A549 (cell line): Measurements from ENCODE around the gene PARVB. TPM values are rescaled to one million over a fixed set of nuclear protein-coding genes. Genes with fewer than 3 reads are reported as not detected.

Experiments used
- ATAC-seq, 2 experiments: fragments of 200-7000 bp in 1 of 2; fragments of >200 bp in 1 of 2; cut with Nextera tagmentation in 1 of 2; cut with Tn5 transposase in 1 of 2; 3 replicates each; pipeline versions ENCODE4 v1.8.0 to v1.9.1; 2018 to 2020; ENCODE audit warnings: mild to moderate bottlenecking in 1 of 2, moderate library complexity in 1 of 2
- CTCF ChIA-PET: fragments of 300-600 bp; sonication (Branson Sonifier 250); formaldehyde crosslinking; extraction: SDS; loops from one replicate; lab custom pipeline; 2021; ENCODE audit warnings: antibody characterized with exemption, inconsistent platforms; lab: Yijun Ruan, JAX
- POLR2A ChIA-PET: fragments of 350-600 bp; formaldehyde crosslinking; extraction: SDS; loops from one replicate; lab custom pipeline; 2021; ENCODE audit warnings: antibody characterized with exemption, inconsistent platforms; lab: Yijun Ruan, JAX
- DNase-seq, 2 experiments: peaks; one replicate each; pipeline versions ENCODE4 v3.0.0 to v3.0.0-alpha.2; 2011 to 2016; ENCODE audit warnings: low read depth in 1 of 2, low spot score in 1 of 2
- FAIRE-seq: peaks from 2 replicates; lab custom pipeline; 2011; peaks lifted over from hg19 to GRCh38; lab: Jason Lieb, UNC
- H3K27ac ChIP-seq, 2 experiments: fragments of >200 bp; sonication (Bioruptor Twin); formaldehyde crosslinking; 3 replicates each; pipeline ENCODE4 v1.5.1; 2016 to 2017
- H3K4me1 ChIP-seq: fragments of >200 bp; sonication (Bioruptor Twin); formaldehyde crosslinking; 3 replicates; pipeline ENCODE4 v1.6.1; 2016
- H3K4me2 ChIP-seq: fragments of >200 bp; sonication (Bioruptor Twin); formaldehyde crosslinking; 3 replicates; pipeline ENCODE4 v1.6.1; 2016
- H3K4me3 ChIP-seq: fragments of >200 bp; sonication (Bioruptor Twin); formaldehyde crosslinking; 3 replicates; pipeline ENCODE4 v1.5.1; 2016
- H3K9me3 ChIP-seq: fragments of >200 bp; sonication (Bioruptor Twin); formaldehyde crosslinking; 3 replicates; pipeline ENCODE4 v1.6.1; 2016
- CBX8 ChIP-seq: fragments of 200-600 bp; sonication (generic); IDR thresholded peaks from 2 replicates; pipeline ENCODE4 v1.6.1; 2016
- CEBPB ChIP-seq, 2 experiments: fragments of >200 bp in 1 of 2; sonication (Bioruptor Twin) in 1 of 2; formaldehyde crosslinking in 1 of 2; IDR thresholded peaks; 2 replicates each; pipeline ENCODE4 v1.6.1; 2012 to 2016
- CHD2 ChIP-seq: fragments of 150-350 bp; IDR thresholded peaks from 2 replicates; pipeline ENCODE4 v1.6.1; 2014; ENCODE audit warnings: low read length; ENCODE audit not compliant: partially characterized antibody
- CHD4 ChIP-seq: fragments of 200-600 bp; sonication (generic); IDR thresholded peaks from 2 replicates; pipeline ENCODE4 v1.6.1; 2016; ENCODE audit warnings: antibody characterized with exemption, mild to moderate bottlenecking, borderline replicate concordance
- EHMT2 ChIP-seq: fragments of 200-600 bp; sonication (generic); IDR thresholded peaks from 2 replicates; pipeline ENCODE4 v1.6.1; 2016; ENCODE audit warnings: antibody characterized with exemption, low read depth, mild to moderate bottlenecking, moderate library complexity
- ESRRA ChIP-seq: fragments of 150-350 bp; IDR thresholded peaks from 2 replicates; pipeline ENCODE4 v1.6.1; 2014; ENCODE audit warnings: mild to moderate bottlenecking, low read length, borderline replicate concordance
- GATA3 ChIP-seq: IDR thresholded peaks from 2 replicates; pipeline ENCODE4 v1.6.1; 2012; ENCODE audit warnings: borderline replicate concordance
- HDAC2 ChIP-seq: fragments of 200-600 bp; sonication (generic); IDR thresholded peaks from 2 replicates; pipeline ENCODE4 v1.6.1; 2016
- HEYL ChIP-seq: fragments of 250-450 bp; sonication (Bioruptor Pico); IDR thresholded peaks from 2 replicates; pipeline ENCODE4 v1.8.0; 2021; ENCODE audit warnings: mild to moderate bottlenecking, moderate library complexity
- HOXA7 ChIP-seq: fragments of 250-450 bp; sonication (Bioruptor Pico); IDR thresholded peaks from 2 replicates; pipeline ENCODE4 v1.5.0; 2020; ENCODE audit warnings: mild to moderate bottlenecking, moderate library complexity
- JUN ChIP-seq, 2 experiments: fragments of >200 bp; sonication (Bioruptor Twin); formaldehyde crosslinking; IDR thresholded peaks; 2 replicates in 1 of 2; 3 replicates in 1 of 2; pipeline ENCODE4 v1.6.1; 2016 to 2017
- KDM5A ChIP-seq: fragments of 200-600 bp; sonication (generic); IDR thresholded peaks from 2 replicates; pipeline ENCODE4 v1.6.1; 2016; ENCODE audit warnings: antibody characterized with exemption, mild to moderate bottlenecking
- MAZ ChIP-seq: fragments of 150-350 bp; IDR thresholded peaks from 2 replicates; pipeline ENCODE4 v1.6.1; 2014; ENCODE audit warnings: antibody characterized with exemption, low read depth, low read length, borderline replicate concordance
- NFE2L2 ChIP-seq: fragments of 150-350 bp; conservative IDR thresholded peaks from 2 replicates; pipeline ENCODE4 v1.6.1; 2014; ENCODE audit warnings: low read length
- NPAS2 ChIP-seq: fragments of 250-450 bp; sonication (Bioruptor Pico); IDR thresholded peaks from 2 replicates; pipeline ENCODE4 v1.8.0; 2022; ENCODE audit warnings: mild to moderate bottlenecking, moderate library complexity, borderline replicate concordance
- PHF8 ChIP-seq: fragments of 200-600 bp; sonication (generic); IDR thresholded peaks from 2 replicates; pipeline ENCODE4 v1.6.1; 2016; ENCODE audit warnings: low read depth, mild to moderate bottlenecking, antibody characterized with exemption, moderate library complexity, borderline replicate concordance
- POLR2A ChIP-seq: IDR thresholded peaks from 2 replicates; pipeline ENCODE4 v1.6.1; 2012; ENCODE audit warnings: mild to moderate bottlenecking, low read length
- POLR2AphosphoS2 ChIP-seq: conservative IDR thresholded peaks from 2 replicates; pipeline ENCODE4 v1.6.1; 2012; ENCODE audit warnings: low read length, improper control_type of control experiment, inconsistent platforms
- RARB ChIP-seq: fragments of 250-450 bp; sonication (Bioruptor Pico); IDR thresholded peaks from 2 replicates; pipeline ENCODE4 v1.8.0; 2021; ENCODE audit warnings: mild to moderate bottlenecking, moderate library complexity
- RNF2 ChIP-seq: fragments of 200-600 bp; sonication (generic); IDR thresholded peaks from 2 replicates; pipeline ENCODE4 v1.6.1; 2016; ENCODE audit warnings: low read depth, mild to moderate bottlenecking, antibody characterized with exemption, moderate library complexity, borderline replicate concordance
- SREBF2 ChIP-seq: fragments of 450-650 bp; IDR thresholded peaks from 2 replicates; pipeline ENCODE4 v1.6.1; 2014; ENCODE audit warnings: mild to moderate bottlenecking, moderate library complexity
- ZFP36 ChIP-seq: fragments of 450-650 bp; IDR thresholded peaks from 2 replicates; pipeline ENCODE4 v1.6.1; 2014; ENCODE audit warnings: borderline replicate concordance; ENCODE audit not compliant: partially characterized antibody
- ZSCAN20 ChIP-seq: fragments of 250-450 bp; sonication (Bioruptor Pico); IDR thresholded peaks from 2 replicates; pipeline ENCODE4 v1.8.0; 2022; ENCODE audit warnings: mild to moderate bottlenecking, moderate library complexity
- WGBS: methylation state at CpG from one replicate; pipeline ENCODE4 v1.1.6; 2017; ENCODE audit errors: missing lambda C conversion rate; 5-methylcytosine and 5-hydroxymethylcytosine counted together
- polyA plus RNA-seq, 4 experiments: library from polyadenylated mRNA; depleted of rRNA in 3 of 4; stranded (reverse); fragments of >200 nt; fragmentation: RNase III in 1 of 4; extraction: RNeasy Plus Mini Kit Qiagen cat#74134 plus additional on column Dnase treatment in 1 of 4; gene quantifications; 2 replicates in 3 of 4; 3 replicates in 1 of 4; pipeline ENCODE4 v1.2.3, GENCODE V29; 2011 to 2017
- TF ChIP-seq, protein P1 (sequence below): IDR thresholded peaks from 2 replicates; pipeline ENCODE4 v1.6.1; 2012; ENCODE audit warnings: low read depth, borderline replicate concordance
- TF ChIP-seq, protein P2 (sequence below): fragments of >200 bp; sonication (Bioruptor Twin); formaldehyde crosslinking; IDR thresholded peaks from 2 replicates; pipeline ENCODE4 v1.6.1; 2016

PARVB gene
- polyA plus RNA-seq, 2 of the 4 experiments (the other 2 are of a cell fraction): 28.3 to 33.5 TPM

DNA sequence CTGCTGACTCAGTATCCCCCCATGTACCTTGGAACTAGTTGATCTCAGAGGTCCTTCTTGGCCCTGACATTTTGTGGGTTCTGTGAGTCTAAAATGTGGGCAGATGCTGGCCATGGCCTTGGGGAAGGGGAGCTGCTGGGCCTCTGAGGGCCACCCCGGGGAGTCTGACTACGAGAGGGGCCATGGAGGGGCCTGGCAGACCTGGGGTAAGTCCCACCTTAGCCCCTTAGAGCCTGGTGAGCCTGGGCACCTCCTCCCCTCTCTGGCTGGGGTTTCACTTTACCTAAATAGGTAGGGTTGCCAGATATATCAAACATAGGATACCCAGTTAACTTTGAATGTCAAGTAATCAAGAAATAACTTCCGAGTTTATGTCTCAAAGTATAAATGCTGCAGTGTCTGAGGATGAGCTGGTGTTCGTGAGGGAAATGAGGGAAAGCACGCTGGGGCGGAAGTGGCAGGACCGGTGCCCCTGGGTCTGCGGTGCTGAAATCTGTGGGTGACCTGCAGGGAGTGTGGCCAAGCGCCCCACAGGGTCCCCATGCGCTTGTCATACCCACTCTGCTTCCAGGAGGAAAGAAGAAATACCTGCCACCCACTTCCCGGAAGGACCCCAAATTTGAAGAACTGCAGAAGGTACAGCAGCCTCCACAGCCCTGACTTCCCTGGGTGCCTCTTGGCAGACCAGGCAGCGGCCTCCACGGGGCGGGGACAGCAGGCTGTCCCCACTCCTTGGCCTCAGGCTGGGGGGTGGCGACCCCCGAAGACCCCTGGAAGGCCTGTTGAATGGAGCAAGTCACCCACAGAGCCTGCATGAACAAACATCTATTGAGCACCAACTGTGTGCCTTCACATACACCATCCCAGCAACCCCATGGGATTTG, 161.4 kb downstream of the PARVB start:
- Histone ChIP-seq H3K4me2 (no peak overlapping the region), H3K9me3 (no peaks in the 10 kb centered on the region), H3K4me3 (no peak overlapping the region), H3K27ac (no peak overlapping the region), H3K4me1 (no peaks in the 10 kb centered on the region)
- FAIRE-seq (no peak), DNase-seq (no peak), ATAC-seq (no peak)
- CTCF ChIA-PET: no interaction called here
- POLR2A ChIA-PET: no interaction called here
- WGBS: 54% methylated on average over 11 of the region's 16 CpGs
- no peak for TF ChIP-seq CEBPB (IDR thresholded peaks at IDR 0.05)
- no peak for TF ChIP-seq CBX8
- no peak for TF ChIP-seq MAZ
- TF ChIP-seq HDAC2: no peak
- TF ChIP-seq, protein P1, sequence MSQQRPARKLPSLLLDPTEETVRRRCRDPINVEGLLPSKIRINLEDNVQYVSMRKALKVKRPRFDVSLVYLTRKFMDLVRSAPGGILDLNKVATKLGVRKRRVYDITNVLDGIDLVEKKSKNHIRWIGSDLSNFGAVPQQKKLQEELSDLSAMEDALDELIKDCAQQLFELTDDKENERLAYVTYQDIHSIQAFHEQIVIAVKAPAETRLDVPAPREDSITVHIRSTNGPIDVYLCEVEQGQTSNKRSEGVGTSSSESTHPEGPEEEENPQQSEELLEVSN: no peak
- no peak for TF ChIP-seq ZSCAN20
- TF ChIP-seq PHF8: no peak
- no peak for TF ChIP-seq CHD2
- TF ChIP-seq NPAS2 (CRISPR knock-in tag): no peak
- TF ChIP-seq, all 56 proteins: peak for 0

DNA sequence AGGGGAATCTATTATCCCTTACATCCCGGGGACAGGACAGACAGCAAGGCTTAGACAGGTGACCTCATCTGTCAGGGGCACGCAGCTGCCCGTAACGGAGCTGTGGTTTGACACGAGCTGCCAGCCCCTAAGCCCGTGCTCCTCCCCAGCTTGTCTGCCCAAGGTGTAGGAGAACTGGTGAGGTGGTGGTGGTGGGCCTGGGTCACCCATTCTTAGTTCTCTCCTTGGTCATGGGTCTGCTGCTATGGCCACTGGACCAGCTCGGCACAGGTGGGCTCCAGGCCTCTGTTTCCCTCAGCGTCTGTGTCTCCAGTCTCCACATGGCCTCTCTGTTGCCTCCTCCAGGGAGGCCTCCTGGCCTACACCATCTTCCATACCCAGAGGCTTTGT, 162.0 kb downstream of the PARVB start:
- Histone ChIP-seq H3K4me3 (no peak overlapping the region), H3K4me2 (no peak overlapping the region), H3K27ac (no peak overlapping the region), H3K9me3 (no peaks in the 10 kb centered on the region), H3K4me1 (no peaks in the 10 kb centered on the region)
- POLR2A ChIA-PET: no interaction called here
- CTCF ChIA-PET: interaction anchor here (0.6 kb wide), 1 partner anchor 533 kb away, joined by 6 read pairs; no protein-coding TSS in a partner anchor
- DNase-seq: no peak
- no peak for FAIRE-seq
- WGBS: 73% methylated on average over 1 of the region's 8 CpGs
- no peak for ATAC-seq
- TF ChIP-seq SREBF2 (no peak), RARB (CRISPR knock-in tag) (no peak), GATA3 (no peak), CBX8 (no peak), RNF2 (no peak), CHD2 (no peak), ZFP36 (peak; percentile 34)
- TF ChIP-seq, all 56 proteins: peak for 1

DNA sequence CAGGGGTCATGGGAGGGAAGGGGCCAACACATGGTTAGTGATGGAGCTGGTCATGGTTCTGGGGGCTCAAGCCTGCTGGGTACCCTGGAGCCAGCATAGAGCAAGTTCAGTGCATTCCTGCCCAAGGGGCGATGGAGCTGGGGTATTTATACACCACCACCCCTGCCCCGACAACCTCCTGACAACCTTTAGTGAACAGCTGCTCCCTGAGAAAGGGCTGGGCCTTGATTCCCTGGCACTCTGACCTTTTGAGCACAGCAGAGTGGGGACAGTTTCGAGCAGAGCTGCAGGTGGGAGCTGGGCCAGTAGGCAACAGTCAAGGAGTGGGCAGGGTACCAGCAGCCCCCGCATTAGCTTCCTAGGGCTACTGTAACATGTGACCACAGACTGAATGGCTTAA, 162.6 kb downstream of the PARVB start:
- POLR2A ChIA-PET: no interaction called here
- whole genome bisulfite sequencing: 68% methylated on average over 4 of the region's 4 CpGs

More for the DNA sequence above, 162.6 kb downstream of the PARVB start:
- no peak overlapping the region for H3K4me3 ChIP-seq
- no peak overlapping the region for H3K27ac ChIP-seq
- H3K4me2 ChIP-seq: no peak overlapping the region
- CTCF ChIA-PET: interaction anchor here (0.6 kb wide), 1 partner anchor 532 kb away, joined by 6 read pairs; no protein-coding TSS in a partner anchor
- no peaks in the 10 kb centered on the region for H3K4me1 ChIP-seq
- no peak for DNase-seq
- no peaks in the 10 kb centered on the region for H3K9me3 ChIP-seq
- TF ChIP-seq HOXA7: no peak
- TF ChIP-seq EHMT2: no peak
- TF ChIP-seq ESRRA: no peak
- TF ChIP-seq NFE2L2: no peak
- no peak for TF ChIP-seq CHD4
- no peak for TF ChIP-seq SREBF2
- TF ChIP-seq POLR2AphosphoS2: no peak
- TF ChIP-seq, protein P1: no peak
- no peak for TF ChIP-seq CHD2
- no peak for TF ChIP-seq POLR2A
- TF ChIP-seq HEYL (CRISPR knock-in tag): no peak
- TF ChIP-seq, protein P2, sequence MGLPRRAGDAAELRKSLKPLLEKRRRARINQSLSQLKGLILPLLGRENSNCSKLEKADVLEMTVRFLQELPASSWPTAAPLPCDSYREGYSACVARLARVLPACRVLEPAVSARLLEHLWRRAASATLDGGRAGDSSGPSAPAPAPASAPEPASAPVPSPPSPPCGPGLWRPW: no peak
- TF ChIP-seq JUN (IDR thresholded peaks at IDR 0.05): no peak
- TF ChIP-seq KDM5A: no peak
- no peak for TF ChIP-seq PHF8
- TF ChIP-seq CEBPB (IDR thresholded peaks at IDR 0.05): no peak
- TF ChIP-seq, all 56 proteins: peak for 0
- no peak for FAIRE-seq
- no peak for ATAC-seq
